OCI-LY1 (cell line): ENCODE results near the gene PTPN14.

ENCODE experiments used
- CTCF ChIP-seq: fragments of 200-600 bp; sonication (generic), shearing (Covaris generic); IDR thresholded peaks from 2 replicates; pipeline ENCODE4 v1.5.1; 2017; ENCODE audit warnings: mild to moderate bottlenecking, antibody characterized with exemption, low read length, moderate library complexity, mixed read lengths
- EZH2 ChIP-seq: fragments of 200-600 bp; sonication (generic), shearing (Covaris generic); IDR thresholded peaks from 2 replicates; pipeline ENCODE4 v1.8.0; 2017; ENCODE audit warnings: borderline replicate concordance, mixed run types, mild to moderate bottlenecking, antibody characterized with exemption, low read length, moderate library complexity, mixed read lengths

- no peak for TF ChIP-seq EZH2
- TF ChIP-seq CTCF: no peak
Measured at GRCh38 chr1:214360525-214361164, 190.8 kb downstream of the PTPN14 start.
